NT2/D1 (cell line): ENCODE measurements around the gene ASPHD2.

Experiments used
- SUZ12 ChIP-seq: IDR thresholded peaks from 2 replicates; pipeline ENCODE4 v1.6.1; 2011; ENCODE audit not compliant: insufficient read length, insufficient read depth; ENCODE audit errors: extremely low read depth
- ZNF274 ChIP-seq: IDR thresholded peaks from 2 replicates; pipeline ENCODE4 v1.6.1; 2011; ENCODE audit warnings: mild to moderate bottlenecking, low read depth, low read length

DNA sequence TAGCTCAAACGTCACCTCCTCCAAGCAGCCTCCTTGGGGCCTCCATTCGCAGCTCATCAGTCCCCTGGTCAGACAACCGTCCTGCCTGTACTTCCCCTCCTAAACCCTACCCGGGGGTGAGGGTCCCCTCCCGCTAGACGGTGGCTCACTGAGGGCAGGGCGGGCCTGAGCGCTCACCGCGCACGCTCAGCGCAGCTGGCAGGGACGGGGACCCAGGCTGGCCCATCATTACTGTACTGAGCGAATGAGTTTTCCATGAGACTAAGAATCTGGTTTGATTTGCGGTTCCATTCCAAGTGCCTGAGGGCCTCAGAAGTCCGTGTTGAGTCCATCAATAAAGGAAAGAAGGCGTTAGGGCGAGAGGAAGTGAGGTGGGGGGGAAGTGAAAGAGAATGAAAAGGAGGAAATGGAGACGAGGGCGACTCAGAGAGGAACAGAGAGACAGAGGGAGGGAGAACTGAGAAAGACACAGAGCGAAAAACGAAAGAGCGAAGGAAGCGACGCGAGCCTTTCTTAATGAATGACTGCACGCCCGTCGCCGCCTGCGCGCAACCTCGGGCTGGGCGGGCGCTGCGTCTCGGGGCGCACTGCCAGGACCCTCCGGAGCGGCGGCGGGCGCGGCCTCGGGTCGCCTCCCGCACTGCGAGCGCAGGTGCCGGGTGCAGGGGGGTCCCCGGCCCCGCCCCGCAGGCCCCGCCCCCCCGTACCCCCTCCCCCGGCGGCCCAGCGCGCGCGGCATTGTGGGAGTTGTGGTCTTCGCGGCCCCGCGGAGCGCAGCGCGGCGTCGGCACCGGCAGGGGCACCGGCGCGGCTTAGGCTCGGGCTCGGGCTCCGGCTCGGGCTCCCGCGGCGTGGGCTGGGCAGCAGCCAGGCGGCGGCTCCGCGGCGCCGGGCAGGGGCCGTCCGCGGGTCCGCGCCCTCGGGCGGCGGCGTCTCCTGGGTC lies at the start of gene ASPHD2:
- no peak for TF ChIP-seq ZNF274
- no peak for TF ChIP-seq SUZ12
